Upper lobe of right lung (tissue), 1 donor: ENCODE data around the gene ARL8A. TPM values are rescaled to one million over a fixed set of nuclear protein-coding genes. Genes with fewer than 3 reads are reported as not detected.

ENCODE experiments used
- ATAC-seq: fragments of 200-7000 bp; cut with Tn5 transposase; one replicate; pipeline ENCODE4 v1.9.1; 2020; ENCODE audit warnings: mild to moderate bottlenecking, moderate library complexity
- DNase-seq: peaks from one replicate; pipeline ENCODE4 v3.0.0-alpha.2; 2020
- H3K27ac ChIP-seq: fragments of 200-600 bp; one replicate; pipeline ENCODE4 v1.8.0; 2022
- H3K27me3 ChIP-seq: fragments of 200-600 bp; one replicate; pipeline ENCODE4 v1.8.0; 2022; ENCODE audit warnings: mild to moderate bottlenecking
- H3K36me3 ChIP-seq: fragments of 200-600 bp; one replicate; pipeline ENCODE4 v1.8.0; 2022
- H3K4me1 ChIP-seq: fragments of 200-600 bp; one replicate; pipeline ENCODE4 v1.8.0; 2022
- H3K4me3 ChIP-seq: fragments of 200-600 bp; one replicate; pipeline ENCODE4 v1.8.0; 2022; ENCODE audit warnings: mild to moderate bottlenecking
- H3K9me3 ChIP-seq: fragments of 200-600 bp; one replicate; pipeline ENCODE4 v1.8.0; 2022
- CTCF ChIP-seq: fragments of 200-600 bp; IDR thresholded peaks from one replicate; pipeline ENCODE4 v1.8.0; 2022; ENCODE audit warnings: antibody characterized with exemption
- intact Hi-C: fragments of 100-400 bp; cut with DNase I; formaldehyde crosslinking; loops from one replicate; pipeline ENCODE4 v1.11.0; 2022
- total RNA-seq: library from RNA; stranded (reverse); fragmentation: NEBNext Ultra II Directional; extraction: Animal tissue kit (Norgen Biotek cat#: 25700); gene quantifications from one replicate; pipeline ENCODE4 v1.2.1, GENCODE V29; 2021
- donor health status: DM: no; HTN: yes; CAD: no; lungs with severe emphysema.

ARL8A gene
- total RNA-seq, 1 donor from 2014 or later, result 106 TPM

- intact Hi-C loops, result loop anchor here (5.0 kb wide), 1 partner anchor 121 kb away; the partner anchor contains the start of gene ELF3
- ATAC-seq, result peak; percentile 23
- H3K9me3 ChIP-seq, result no peaks in the 10 kb centered on the region
- no peak for TF ChIP-seq CTCF
- H3K36me3 ChIP-seq, result peaks cover 53% of the 10 kb centered on the region
- H3K4me1 ChIP-seq, result peaks cover 28% of the 10 kb centered on the region
- H3K27ac ChIP-seq, result peak overlapping the region; percentile 86
- H3K27me3 ChIP-seq, result no peaks in the 10 kb centered on the region
- DNase-seq, result peak; percentile 78
- H3K4me3 ChIP-seq, result peak overlapping the region; percentile 21
Measured at GRCh38 chr1:202133001-202133400, 11.5 kb downstream of the ARL8A start.

GRCh38 chr1:202131956-202132821, 12.3 kb downstream of the ARL8A start:
- Histone ChIP-seq H3K27me3 (no peaks in the 10 kb centered on the region), H3K4me1 (peaks cover 28% of the 10 kb centered on the region), H3K4me3 (peak overlapping the region; percentile 21), H3K9me3 (no peaks in the 10 kb centered on the region), H3K27ac (peak overlapping the region; percentile 86), H3K36me3 (peaks cover 46% of the 10 kb centered on the region)
- no peak for TF ChIP-seq CTCF
- DNase-seq (peak; percentile 83), ATAC-seq (peak; percentile 79)
- intact Hi-C loops, result loop anchor here (5.0 kb wide), 1 partner anchor 120 kb away; the partner anchor contains the start of gene ELF3

GRCh38 chr1:202130816-202131522, 13.6 kb downstream of the ARL8A start:
- peak overlapping the region; percentile 86 for H3K27ac ChIP-seq
- H3K4me1 ChIP-seq, result peaks cover 28% of the 10 kb centered on the region
- no peaks in the 10 kb centered on the region for H3K9me3 ChIP-seq
- no peak overlapping the region for H3K4me3 ChIP-seq
- no peak for TF ChIP-seq CTCF
- ATAC-seq (no peak), DNase-seq (no peak)
- peaks cover 33% of the 10 kb centered on the region for H3K36me3 ChIP-seq
- intact Hi-C loops, result loop anchor here (5.0 kb wide), 1 partner anchor 119 kb away; the partner anchor contains the start of gene ELF3
- no peaks in the 10 kb centered on the region for H3K27me3 ChIP-seq

- ATAC-seq (no peak), DNase-seq (no peak)
- peaks cover 27% of the 10 kb centered on the region for H3K36me3 ChIP-seq
- no peak overlapping the region for H3K4me3 ChIP-seq
- peak overlapping the region; percentile 86 for H3K27ac ChIP-seq
- TF ChIP-seq CTCF, result no peak
- H3K27me3 ChIP-seq, result no peaks in the 10 kb centered on the region
- intact Hi-C loops, result loop anchor here (5.0 kb wide), 1 partner anchor 118 kb away; the partner anchor contains the start of gene ELF3
- H3K4me1 ChIP-seq, result peaks cover 28% of the 10 kb centered on the region
- H3K9me3 ChIP-seq, result no peaks in the 10 kb centered on the region
Measured at GRCh38 chr1:202130297-202130721, 14.2 kb downstream of the ARL8A start.

GRCh38 chr1:202129453-202130296, 14.9 kb downstream of the ARL8A start:
- H3K36me3 ChIP-seq, result peaks cover 20% of the 10 kb centered on the region
- no peak for ATAC-seq
- no peak for TF ChIP-seq CTCF
- H3K27me3 ChIP-seq, result no peaks in the 10 kb centered on the region
- H3K4me1 ChIP-seq, result peaks cover 23% of the 10 kb centered on the region
- H3K4me3 ChIP-seq, result no peak overlapping the region
- H3K27ac ChIP-seq, result no peak overlapping the region
- intact Hi-C loops, result loop anchor here (5.0 kb wide), 1 partner anchor 117 kb away; the partner anchor contains the start of gene ELF3
- H3K9me3 ChIP-seq, result no peaks in the 10 kb centered on the region
- DNase-seq, result no peak
